IMR-90 (cell line): Measurements from ENCODE around the gene PPP5C. TPM values are rescaled to one million over a fixed set of nuclear protein-coding genes. Genes with fewer than 3 reads are reported as not detected.
"Not testable (repeated sequence)": the region's sequence is repeated elsewhere in the genome, so short reads cannot be mapped to it uniquely, and the experiment has no call there.

ENCODE experiments used
- ATAC-seq: fragments of 200-7000 bp; cut with Tn5 transposase; 2 replicates; pipeline ENCODE4 v1.9.1; 2020; ENCODE audit warnings: low read depth, mild to moderate bottlenecking, moderate library complexity
- BruUV-seq: library from RNA; stranded (reverse); fragments of 400-500 nt; replicated peaks from 2 replicates; lab custom pipeline; 2021; lab: Mats Ljungman, UMichigan
- CTCF ChIA-PET: fragments of 300-600 bp; formaldehyde crosslinking; extraction: SDS; loops from one replicate; lab custom pipeline; 2021; ENCODE audit warnings: antibody characterized with exemption; lab: Yijun Ruan, JAX
- POLR2A ChIA-PET: fragments of 300-600 bp; sonication (Branson Sonifier 250); formaldehyde crosslinking; loops from one replicate; lab custom pipeline; 2022; ENCODE audit warnings: antibody characterized with exemption; ENCODE audit not compliant: unreplicated experiment; lab: Charles Lee
- DNase-seq: peaks from one replicate; pipeline ENCODE4 v3.0.0; 2013
- H2AFZ ChIP-seq: replicated peaks from 2 replicates; pipeline ENCODE3; 2013; ENCODE audit warnings: low read length, mild to moderate bottlenecking; ENCODE audit not compliant: poor library complexity
- H2AK5ac ChIP-seq: 2 replicates; pipeline ENCODE4 v1.6.1; 2013; ENCODE audit warnings: low read depth, low read length, inconsistent platforms
- H2AK9ac ChIP-seq: replicated peaks from 2 replicates; pipeline ENCODE3; 2013; ENCODE audit warnings: mild to moderate bottlenecking, low read depth, low read length, moderate library complexity; ENCODE audit not compliant: poor library complexity
- H2BK120ac ChIP-seq: 2 replicates; pipeline ENCODE4 v1.6.1; 2013; ENCODE audit warnings: low read depth, low read length, inconsistent platforms
- H2BK15ac ChIP-seq: 3 replicates; pipeline ENCODE4 v1.6.1; 2013; ENCODE audit warnings: low read depth, low read length, inconsistent platforms
- H2BK20ac ChIP-seq: 2 replicates; pipeline ENCODE4 v1.6.1; 2013; ENCODE audit warnings: low read depth, mild to moderate bottlenecking, inconsistent platforms, low read length, moderate library complexity
- H2BK5ac ChIP-seq: 2 replicates; pipeline ENCODE4 v1.6.1; 2013; ENCODE audit warnings: mild to moderate bottlenecking, low read depth, low read length, inconsistent platforms; ENCODE audit not compliant: poor library complexity, severe bottlenecking
- H3K14ac ChIP-seq: replicated peaks from 2 replicates; pipeline ENCODE4 v1.6.1; 2013; ENCODE audit warnings: low read depth, low read length, inconsistent platforms
- H3K18ac ChIP-seq: 2 replicates; pipeline ENCODE4 v1.6.1; 2013; ENCODE audit warnings: low read depth, low read length, control low read depth
- H3K23ac ChIP-seq: 2 replicates; pipeline ENCODE4 v1.6.1; 2013; ENCODE audit warnings: low read depth, low read length, inconsistent platforms
- H3K27ac ChIP-seq: 2 replicates; pipeline ENCODE4 v1.5.1; 2013; ENCODE audit warnings: mild to moderate bottlenecking, control low read depth, low read length; ENCODE audit not compliant: insufficient read depth
- H3K27me3 ChIP-seq: 2 replicates; pipeline ENCODE4 v1.6.1; 2013; ENCODE audit warnings: low read length; ENCODE audit not compliant: control insufficient read depth, insufficient read depth
- H3K36me3 ChIP-seq: 2 replicates; pipeline ENCODE4 v1.6.1; 2013; ENCODE audit warnings: low read length, mixed read lengths; ENCODE audit not compliant: control insufficient read depth, insufficient read depth
- H3K4ac ChIP-seq: 2 replicates; pipeline ENCODE4 v1.6.1; 2013; ENCODE audit warnings: low read depth, low read length, inconsistent platforms
- H3K4me1 ChIP-seq: 2 replicates; pipeline ENCODE4 v1.6.1; 2013; ENCODE audit warnings: low read length, mixed read lengths; ENCODE audit not compliant: control insufficient read depth, insufficient read depth
- H3K4me2 ChIP-seq: 2 replicates; pipeline ENCODE4 v1.6.1; 2013; ENCODE audit warnings: low read depth, mild to moderate bottlenecking, control low read depth, low read length, moderate library complexity
- H3K4me3 ChIP-seq: 2 replicates; pipeline ENCODE4 v1.5.1; 2013; ENCODE audit warnings: low read depth, mild to moderate bottlenecking, control low read depth, low read length, moderate library complexity; ENCODE audit not compliant: insufficient read depth
- H3K56ac ChIP-seq: 2 replicates; pipeline ENCODE4 v1.6.1; 2013; ENCODE audit warnings: low read length, inconsistent platforms; ENCODE audit not compliant: insufficient read depth; ENCODE audit errors: extremely low read depth
- H3K79me1 ChIP-seq, 2 experiments: 2 replicates each; pipeline ENCODE4 v1.6.1; 2013; ENCODE audit warnings: low read length in 2 of 2, inconsistent platforms in 1 of 2, low read depth in 1 of 2
- H3K9ac ChIP-seq: 2 replicates; pipeline ENCODE4 v1.6.1; 2013; ENCODE audit warnings: low read depth, low read length, control low read depth
- H3K9me1 ChIP-seq: 2 replicates; pipeline ENCODE4 v1.6.1; 2013; ENCODE audit warnings: low read length, inconsistent platforms; ENCODE audit not compliant: insufficient read depth
- H3K9me3 ChIP-seq: 2 replicates; pipeline ENCODE4 v1.6.1; 2013; ENCODE audit warnings: low read length; ENCODE audit not compliant: control insufficient read depth, insufficient read depth
- H4K20me1 ChIP-seq: 2 replicates; pipeline ENCODE4 v1.6.1; 2013; ENCODE audit warnings: low read length, inconsistent platforms; ENCODE audit not compliant: insufficient read depth
- H4K5ac ChIP-seq: 2 replicates; pipeline ENCODE4 v1.6.1; 2013; ENCODE audit warnings: mild to moderate bottlenecking, low read depth, low read length, control low read depth
- H4K8ac ChIP-seq, 2 experiments: 2 replicates each; pipeline ENCODE4 v1.6.1; 2013; ENCODE audit warnings: low read depth in 2 of 2, low read length in 2 of 2, control low read depth in 1 of 2, inconsistent platforms in 1 of 2
- H4K91ac ChIP-seq: 2 replicates; pipeline ENCODE4 v1.6.1; 2013; ENCODE audit warnings: low read depth, low read length, inconsistent platforms; ENCODE audit not compliant: insufficient read depth
- MAZ ChIP-seq: IDR thresholded peaks from 2 replicates; pipeline ENCODE4 v1.6.1; 2012; ENCODE audit warnings: low read depth, mild to moderate bottlenecking, low read length, improper control_type of control experiment, moderate library complexity, borderline replicate concordance
- MXI1 ChIP-seq: IDR thresholded peaks from 2 replicates; pipeline ENCODE4 v1.6.1; 2012; ENCODE audit warnings: low read depth, mild to moderate bottlenecking, low read length, moderate library complexity, borderline replicate concordance
- WGBS, 2 experiments: methylation state at CpG; one replicate each; pipeline versions ENCODE4 v1.1.5 to v1.1.7; 2013; ENCODE audit warnings: missing lambda C conversion rate in 2 of 2; ENCODE audit not compliant: insufficient read length in 1 of 2; ENCODE audit errors: extremely low coverage in 2 of 2; 5-methylcytosine and 5-hydroxymethylcytosine counted together
- dilution Hi-C: fragments of 300-500 bp; cut with HindIII; formaldehyde crosslinking; loops from one replicate; pipeline ENCODE4 v1.14.3; 2018; ENCODE audit warnings: low sequenced_read_pairs; ENCODE audit not compliant: unreplicated experiment
- in situ Hi-C: fragments of 300-500 bp; cut with MboI; formaldehyde crosslinking; loops from 3 replicates; pipeline ENCODE4 v1.14.3; 2019; ENCODE audit warnings: low sequenced_read_pairs, inconsistent platforms, mixed read lengths
- intact Hi-C: fragments of 100-400 bp; cut with micrococcal nuclease; formaldehyde crosslinking; loops from 2 replicates; pipeline ENCODE4 v1.10.0; 2022
- polyA plus RNA-seq, 3 experiments: library from polyadenylated mRNA; depleted of rRNA; stranded (reverse); fragments of >200 nt; gene quantifications; 2 replicates each; pipeline ENCODE4 v1.2.3, GENCODE V29; 2012; ENCODE audit warnings: low replicate concordance in 1 of 3
- total RNA-seq: library from RNA; depleted of rRNA; stranded (reverse); fragments of >200 nt; gene quantifications from 2 replicates; pipeline ENCODE4 v1.2.3, GENCODE V29; 2012

The PPP5C gene
- total and polyA plus RNA-seq, 2 of the 4 experiments (the other 2 are of a cell fraction), result 80.5 to 128 TPM

DNA sequence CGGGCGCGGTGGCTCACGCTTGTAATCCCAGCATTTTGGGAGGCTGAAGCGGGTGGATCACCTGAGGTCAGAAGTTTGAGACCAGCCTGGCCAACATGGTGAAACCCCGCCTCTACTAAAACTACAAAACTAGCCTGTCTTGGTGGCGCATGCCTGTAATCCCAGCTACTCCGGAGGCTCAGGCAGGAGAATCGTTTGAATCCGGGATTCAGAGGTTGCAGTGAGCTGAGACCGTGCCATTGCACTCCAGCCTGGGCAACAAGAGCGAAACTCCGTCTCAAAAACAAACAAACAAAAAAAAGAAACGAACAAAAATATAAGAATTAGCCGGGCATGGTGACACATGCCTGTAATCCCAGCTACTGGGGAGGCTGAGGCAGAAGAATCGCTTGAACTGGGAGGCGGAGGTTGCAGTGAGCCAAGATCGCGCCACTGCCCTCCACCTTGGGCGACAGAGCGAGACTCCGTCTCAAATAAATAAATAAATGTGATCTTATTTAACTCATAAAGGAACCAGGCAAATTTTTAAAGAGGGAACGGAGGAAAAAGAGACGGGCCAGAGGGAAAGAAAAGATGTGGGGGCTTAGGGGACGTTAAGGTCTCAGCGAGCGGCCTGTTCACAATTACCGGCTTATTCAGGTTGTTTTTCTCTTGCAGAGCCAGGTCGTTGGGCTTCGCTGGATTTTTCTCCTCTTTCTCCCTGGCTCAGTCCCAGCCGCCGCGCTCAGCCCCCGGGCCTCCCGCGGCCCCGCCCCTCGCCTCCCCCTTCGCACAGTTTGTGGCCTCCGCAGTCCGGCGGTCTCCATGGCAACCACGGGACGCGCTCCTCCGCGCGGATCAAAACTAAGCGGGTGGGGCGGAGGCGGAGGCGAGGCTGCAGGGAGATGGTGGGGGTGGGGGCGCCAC is 69.2 kb downstream of the PPP5C start:
- BruUV-seq, H4K91ac ChIP-seq, H2BK20ac ChIP-seq, H3K36me3 ChIP-seq, intact Hi-C loops, H4K20me1 ChIP-seq, H3K9me3 ChIP-seq, H3K27me3 ChIP-seq, H2BK5ac ChIP-seq, in situ Hi-C loops, H4K5ac ChIP-seq, H3K4me1 ChIP-seq, dilution Hi-C loops, POLR2A ChIA-PET, H3K18ac ChIP-seq, H3K56ac ChIP-seq, H3K9me1 ChIP-seq, H2AK9ac ChIP-seq: not testable (repeated sequence)
- peak; percentile 75 for DNase-seq
- Histone ChIP-seq H2AFZ (peak overlapping the region; percentile 80), H3K9ac (peak overlapping the region; percentile 25; the same call in 1 of the 2 replicates), H3K4me2 (peak overlapping the region; percentile 80), H4K8ac (peak overlapping the region in 1 of 2 experiments; percentile 44; a peak in 2 of 4 replicates), H3K23ac (peak overlapping the region; percentile 95; the same call in 1 of the 2 replicates), H3K27ac (0 out of 2 replicates have a peak overlapping the region, but pooled peaks have one; percentile 11), H2BK15ac (0 out of 3 replicates have a peak overlapping the region, but pooled peaks have one; percentile 50), H3K4me3 (peak overlapping the region; percentile 35), H2AK5ac (0 out of 2 replicates have a peak overlapping the region, but pooled peaks have one; percentile 25), H3K79me1 (peaks cover 14 to 23% of the 10 kb centered on the region in 2 experiments; a peak in 3 of 4 replicates), H3K14ac (peak overlapping the region; percentile 22; the same call in 1 of the 2 replicates), H2BK120ac (peak overlapping the region; percentile 39; the same call in 1 of the 2 replicates), H3K4ac (peak overlapping the region; percentile 21; the same call in 1 of the 2 replicates)
- TF ChIP-seq MAZ, result peak; percentile 90
- 0 out of 2 replicates have a peak, but pooled peaks have one; percentile 31 for TF ChIP-seq MXI1
- CTCF ChIA-PET, result interaction anchor here (0.6 to 1.5 kb wide), 2 partner anchors 60 to 71 kb away, joined by 3 read pairs; no protein-coding TSS in a partner anchor
- 2% methylated on average over 10 of the region's 53 CpGs; no CpG with 5 or more reads in 1 of the 2 experiments for WGBS, 2 experiments
- ATAC-seq, result peak; percentile 78
